DND-41 (cell line): ENCODE results near the gene TPPP2.

Experiments used
- ATAC-seq: fragments of 200-7000 bp; cut with Tn5 transposase; 3 replicates; pipeline ENCODE4 v1.9.1; 2021; ENCODE audit warnings: low read depth; ENCODE audit not compliant: insufficient read depth
- DNase-seq: peaks from one replicate; pipeline ENCODE4 v3.0.0-alpha.2; 2020
- H2AFZ ChIP-seq: 2 replicates; pipeline ENCODE4 v1.6.0; 2012; ENCODE audit warnings: low read depth, low read length
- H3K27ac ChIP-seq: 2 replicates; pipeline ENCODE4 v1.5.1; 2012; ENCODE audit warnings: low read length, inconsistent platforms
- H3K27me3 ChIP-seq: fragments of 200-600 bp; sonication (generic); 2 replicates; pipeline ENCODE4 v1.6.0; 2012; ENCODE audit warnings: low read length, mild to moderate bottlenecking, inconsistent platforms; ENCODE audit not compliant: insufficient read depth, poor library complexity
- H3K36me3 ChIP-seq: 2 replicates; pipeline ENCODE4 v1.5.1; 2012; ENCODE audit warnings: low read length, inconsistent platforms; ENCODE audit not compliant: insufficient read depth
- H3K4me1 ChIP-seq: 2 replicates; pipeline ENCODE4 v1.5.1; 2012; ENCODE audit warnings: mild to moderate bottlenecking, low read length; ENCODE audit not compliant: insufficient read depth
- H3K4me2 ChIP-seq: 2 replicates; pipeline ENCODE4 v1.6.0; 2012; ENCODE audit warnings: mild to moderate bottlenecking, moderate library complexity, low read length, inconsistent platforms; ENCODE audit not compliant: insufficient read depth
- H3K4me3 ChIP-seq, 2 experiments: fragments of 200-600 bp in 1 of 2; shearing (Covaris generic) in 1 of 2; 2 replicates each; pipeline ENCODE4 v1.5.1; 2012 to 2016; ENCODE audit warnings: inconsistent platforms in 2 of 2, low read length in 2 of 2, mild to moderate bottlenecking in 2 of 2, low read depth in 1 of 2, moderate library complexity in 1 of 2
- H3K79me2 ChIP-seq: 2 replicates; pipeline ENCODE4 v1.6.0; 2012; ENCODE audit warnings: low read length, inconsistent platforms; ENCODE audit not compliant: insufficient read depth
- H3K9ac ChIP-seq: 2 replicates; pipeline ENCODE4 v1.6.0; 2012; ENCODE audit warnings: low read depth, mild to moderate bottlenecking, inconsistent platforms, low read length, moderate library complexity
- H3K9me3 ChIP-seq: 2 replicates; pipeline ENCODE4 v1.5.1; 2012; ENCODE audit warnings: low read length, moderate library complexity, mild to moderate bottlenecking, inconsistent platforms; ENCODE audit not compliant: insufficient read depth, severe bottlenecking
- H4K20me1 ChIP-seq: 2 replicates; pipeline ENCODE4 v1.6.0; 2012; ENCODE audit warnings: low read length; ENCODE audit not compliant: insufficient read depth
- EZH2 ChIP-seq: IDR thresholded peaks from 3 replicates; pipeline ENCODE4 v1.6.1; 2012; ENCODE audit warnings: borderline replicate concordance, low read depth, mild to moderate bottlenecking, moderate library complexity, low read length, inconsistent platforms; ENCODE audit not compliant: severe bottlenecking
- TF ChIP-seq, protein P1 (sequence below): IDR thresholded peaks from 2 replicates; pipeline ENCODE4 v1.5.1; 2012; ENCODE audit warnings: borderline replicate concordance, low read length, moderate library complexity, mild to moderate bottlenecking; ENCODE audit not compliant: poor library complexity, severe bottlenecking; ENCODE audit errors: extremely low read depth

TPPP2 gene

DNA sequence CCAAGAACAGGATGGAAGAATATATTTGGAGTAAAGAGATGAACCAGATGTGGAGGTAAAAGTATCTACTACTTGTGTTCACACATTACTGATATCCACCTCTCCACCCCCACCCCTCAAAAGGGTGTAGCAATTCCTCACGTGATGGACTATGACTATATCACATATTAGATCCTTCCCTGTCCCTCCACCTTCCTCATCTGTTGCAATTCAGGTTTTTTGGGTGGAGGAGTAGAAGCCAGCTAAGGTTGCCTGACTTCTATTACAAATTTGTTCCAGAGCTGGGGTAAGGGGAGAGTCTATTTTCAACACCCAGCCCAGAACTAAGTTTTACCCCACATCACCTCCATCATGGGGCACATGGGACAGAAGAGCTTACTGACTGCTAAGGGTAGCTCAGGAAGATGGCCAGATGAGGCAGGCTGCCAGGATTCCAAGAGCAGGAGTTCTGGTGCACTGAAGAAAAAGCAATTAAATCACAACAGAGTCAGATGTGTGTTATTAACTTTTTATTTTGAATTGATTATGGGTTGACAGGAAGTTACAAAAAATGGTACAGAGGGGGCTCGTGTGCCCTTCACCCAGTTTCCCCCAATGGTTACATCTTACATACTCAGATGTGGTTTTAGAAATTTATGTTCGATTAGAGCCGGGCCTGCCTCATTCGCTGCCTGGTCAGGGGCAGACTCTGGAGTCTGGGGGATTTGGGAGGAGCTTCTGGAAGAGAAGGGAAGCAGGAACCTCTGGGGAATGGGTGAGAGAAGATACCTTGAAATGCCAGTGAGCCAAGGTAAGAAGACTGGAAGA lies 2.5 kb downstream of the TPPP2 start:
- Histone ChIP-seq H3K36me3 (no peaks in the 10 kb centered on the region), H3K4me2 (no peak overlapping the region), H3K4me1 (no peaks in the 10 kb centered on the region), H3K4me3 (no peak overlapping the region), H4K20me1 (no peaks in the 10 kb centered on the region), H3K9ac (no peak overlapping the region), H3K27me3 (peaks cover 30% of the 10 kb centered on the region), H3K79me2 (no peaks in the 10 kb centered on the region), H3K9me3 (no peaks in the 10 kb centered on the region), H3K27ac (no peak overlapping the region), H2AFZ (no peak overlapping the region)
- ATAC-seq (no peak), DNase-seq (no peak)
- no peak for TF ChIP-seq EZH2
- TF ChIP-seq, protein P1, sequence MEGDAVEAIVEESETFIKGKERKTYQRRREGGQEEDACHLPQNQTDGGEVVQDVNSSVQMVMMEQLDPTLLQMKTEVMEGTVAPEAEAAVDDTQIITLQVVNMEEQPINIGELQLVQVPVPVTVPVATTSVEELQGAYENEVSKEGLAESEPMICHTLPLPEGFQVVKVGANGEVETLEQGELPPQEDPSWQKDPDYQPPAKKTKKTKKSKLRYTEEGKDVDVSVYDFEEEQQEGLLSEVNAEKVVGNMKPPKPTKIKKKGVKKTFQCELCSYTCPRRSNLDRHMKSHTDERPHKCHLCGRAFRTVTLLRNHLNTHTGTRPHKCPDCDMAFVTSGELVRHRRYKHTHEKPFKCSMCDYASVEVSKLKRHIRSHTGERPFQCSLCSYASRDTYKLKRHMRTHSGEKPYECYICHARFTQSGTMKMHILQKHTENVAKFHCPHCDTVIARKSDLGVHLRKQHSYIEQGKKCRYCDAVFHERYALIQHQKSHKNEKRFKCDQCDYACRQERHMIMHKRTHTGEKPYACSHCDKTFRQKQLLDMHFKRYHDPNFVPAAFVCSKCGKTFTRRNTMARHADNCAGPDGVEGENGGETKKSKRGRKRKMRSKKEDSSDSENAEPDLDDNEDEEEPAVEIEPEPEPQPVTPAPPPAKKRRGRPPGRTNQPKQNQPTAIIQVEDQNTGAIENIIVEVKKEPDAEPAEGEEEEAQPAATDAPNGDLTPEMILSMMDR: no peak

DNA sequence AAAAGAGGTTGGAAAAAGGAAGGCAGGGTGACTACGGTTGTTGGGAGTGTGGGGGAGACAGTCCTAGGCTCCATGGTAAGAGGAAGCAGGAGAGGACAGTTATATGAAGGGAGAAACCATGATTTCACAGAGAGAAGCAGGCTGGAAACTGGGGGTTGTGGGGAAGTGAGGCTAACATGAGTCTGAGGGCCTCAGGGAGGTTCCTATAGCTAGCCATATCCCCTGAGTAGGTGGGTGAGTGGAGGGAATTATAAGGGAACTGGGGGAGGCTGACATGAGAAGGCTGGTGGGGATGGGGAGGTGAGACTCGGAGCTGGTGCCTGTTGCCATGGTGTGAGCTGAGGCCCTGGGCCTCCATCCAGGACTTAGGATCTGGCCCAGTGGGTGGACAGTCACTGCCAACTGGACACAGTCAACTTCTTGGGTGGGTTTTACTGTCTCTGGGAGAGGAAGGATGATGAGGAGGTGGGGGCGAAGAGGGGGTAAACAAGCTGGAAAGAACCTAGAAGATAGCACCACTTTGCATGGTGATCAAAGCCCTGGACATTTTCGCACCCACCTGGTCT lies 3.2 kb downstream of the TPPP2 start:
- Histone ChIP-seq H3K27ac (no peak overlapping the region), H3K4me1 (no peaks in the 10 kb centered on the region), H3K4me2 (no peak overlapping the region), H3K9ac (no peak overlapping the region), H2AFZ (no peak overlapping the region), H3K36me3 (no peaks in the 10 kb centered on the region), H3K9me3 (no peaks in the 10 kb centered on the region), H4K20me1 (no peaks in the 10 kb centered on the region), H3K27me3 (peaks cover 30% of the 10 kb centered on the region), H3K4me3 (no peak overlapping the region), H3K79me2 (no peaks in the 10 kb centered on the region)
- DNase-seq (no peak), ATAC-seq (no peak)
- TF ChIP-seq, protein P1: no peak
- no peak for TF ChIP-seq EZH2

DNA sequence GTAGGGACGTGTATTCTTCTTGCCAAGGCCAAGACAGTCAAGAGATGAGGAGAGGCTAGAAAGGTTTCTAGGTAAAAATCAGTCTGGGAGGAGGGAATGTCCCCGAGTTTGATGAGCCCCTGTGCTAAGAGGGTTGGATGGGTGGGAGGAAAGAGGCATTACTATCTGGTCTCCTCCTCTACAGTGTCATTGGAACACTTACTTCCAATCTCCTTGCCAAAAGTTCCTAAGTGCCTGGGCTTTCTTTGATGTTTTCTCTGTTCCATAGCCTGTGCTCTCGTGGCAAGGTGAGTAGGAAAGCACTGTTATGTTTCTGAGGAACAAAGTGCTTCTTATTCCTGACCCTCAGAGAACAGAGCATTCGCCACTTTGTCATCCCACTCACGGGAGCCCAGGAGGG lies 4.7 kb downstream of the TPPP2 start, which contains the start of gene RNASE13:
TSS of gene RNASE13 (minus strand) at position 101 of the 400 bp plus-strand sequence. CDS start 519 bp downstream, outside the sequence.
- no peak for DNase-seq
- no peak within 1 kb of the TSS for H3K9ac ChIP-seq
- H3K27me3 ChIP-seq: peaks cover 30% of the 10 kb centered on the region
- no peak for TF ChIP-seq EZH2
- TF ChIP-seq, protein P1: no peak
- H3K79me2 ChIP-seq: no peaks in the 10 kb centered on the region
- no peak within 1 kb of the TSS for H3K27ac ChIP-seq
- H3K36me3 ChIP-seq: no peaks in the 10 kb centered on the region
- H4K20me1 ChIP-seq: no peaks in the 10 kb centered on the region
- H3K9me3 ChIP-seq: no peaks in the 10 kb centered on the region
- H2AFZ ChIP-seq: no peak within 1 kb of the TSS
- H3K4me3 ChIP-seq: no peak within 1 kb of the TSS
- no peak within 1 kb of the TSS for H3K4me2 ChIP-seq
- H3K4me1 ChIP-seq: no peaks in the 10 kb centered on the region
- no peak for ATAC-seq
